Epithelial cell of esophagus (primary cell): ENCODE data around the gene OR13C8.

Source experiments
- DNase-seq: peaks from one replicate; pipeline ENCODE4 v3.0.0; 2010; ENCODE audit warnings: low read depth
- H3K4me3 ChIP-seq: 2 replicates; pipeline ENCODE4 v1.5.1; 2011; ENCODE audit warnings: mild to moderate bottlenecking, low read length, control low read depth
- CTCF ChIP-seq: IDR thresholded peaks from 2 replicates; pipeline ENCODE4 v1.5.1; 2011; ENCODE audit warnings: low read depth, mild to moderate bottlenecking, low read length, control low read depth, inconsistent platforms; ENCODE audit not compliant: insufficient read depth; ENCODE audit errors: missing control alignments

OR13C8 gene

GRCh38 chr9:104555521-104555920, 13.4 kb upstream of the OR13C8 start:
- DNase-seq: no peak
- no peak overlapping the region for H3K4me3 ChIP-seq
- no peak for TF ChIP-seq CTCF

GRCh38 chr9:104556830-104557634, 11.9 kb upstream of the OR13C8 start:
- no peak for DNase-seq
- no peak overlapping the region for H3K4me3 ChIP-seq
- no peak for TF ChIP-seq CTCF

- H3K4me3 ChIP-seq: no peak overlapping the region
- DNase-seq: no peak
- no peak for TF ChIP-seq CTCF
Measured at GRCh38 chr9:104564358-104564757, 4.6 kb upstream of the OR13C8 start.

- DNase-seq: no peak
- no peak for TF ChIP-seq CTCF
- no peak overlapping the region for H3K4me3 ChIP-seq
Measured at GRCh38 chr9:104572612-104573011, 3.6 kb downstream of the OR13C8 start.

GRCh38 chr9:104575456-104575855, 6.5 kb downstream of the OR13C8 start:
- H3K4me3 ChIP-seq: no peak overlapping the region
- TF ChIP-seq CTCF: no peak
- DNase-seq: no peak

- no peak for DNase-seq
- no peak for TF ChIP-seq CTCF
Measured at GRCh38 chr9:104577263-104577662, 8.3 kb downstream of the OR13C8 start.

GRCh38 chr9:104580562-104580961, 11.6 kb downstream of the OR13C8 start:
- DNase-seq: no peak
- no peak for TF ChIP-seq CTCF
- H3K4me3 ChIP-seq: no peak overlapping the region

More at GRCh38 chr9:104577263-104577662, 8.3 kb downstream of the OR13C8 start:
- H3K4me3 ChIP-seq: no peak overlapping the region
